ENCODE data around the gene ABCC1.

The ABCC1 gene

DNA sequence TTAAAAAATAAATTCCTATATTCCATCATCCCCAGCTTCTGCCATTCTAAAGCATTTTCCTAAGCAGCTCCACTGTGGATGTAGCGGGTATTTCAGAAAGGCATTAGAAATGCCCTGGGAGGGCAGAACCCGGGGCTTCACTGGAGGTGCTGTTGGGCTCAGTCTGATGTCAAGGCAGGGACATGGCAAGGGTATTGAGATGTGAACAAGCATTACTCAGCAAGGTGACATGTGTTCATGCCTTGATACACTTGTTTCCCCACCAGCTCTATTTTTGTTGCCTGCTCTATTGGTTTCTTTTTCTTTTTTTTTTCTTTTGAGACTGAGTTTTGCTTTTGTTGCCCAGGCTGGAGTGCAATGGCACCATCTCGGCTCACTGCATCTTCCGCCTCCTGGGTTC, 35.7 kb downstream of the ABCC1 start:
- Mint-ChIP-seq H3K4me1 (ENCODE audit: low read depth) (peaks cover 38% of the 10 kb centered on the region), H3K4me3 (no peak overlapping the region), H3K9me3 (peaks cover 15% of the 10 kb centered on the region), H3K27me3 (no peaks in the 10 kb centered on the region), H3K36me3 (ENCODE audit: low read depth) (peaks cover 55% of the 10 kb centered on the region), H3K27ac (no peak overlapping the region)
- DNase-seq: no peak

DNA sequence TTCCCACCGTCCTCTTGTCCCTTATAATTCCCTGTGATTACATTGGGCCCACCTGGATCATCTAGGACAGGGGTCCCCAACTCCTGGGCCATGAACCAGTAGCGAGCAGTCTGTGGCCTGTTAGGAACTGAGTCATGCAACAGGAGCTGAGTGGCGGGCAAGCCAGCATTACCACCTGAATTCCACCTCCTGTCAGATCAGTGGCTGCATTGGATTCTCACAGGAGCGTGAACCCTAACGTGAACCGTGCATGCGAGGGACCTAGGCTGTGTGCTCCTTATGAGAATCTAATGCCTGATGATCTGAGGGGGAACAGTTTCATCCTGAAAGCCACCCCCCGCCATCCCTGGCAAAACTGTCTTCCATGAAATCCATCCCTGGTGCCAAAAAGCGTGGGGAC, 36.8 kb downstream of the ABCC1 start:
- peaks cover 41% of the 10 kb centered on the region for H3K4me1 Mint-ChIP-seq (ENCODE audit: low read depth)
- no peak overlapping the region for H3K4me3 Mint-ChIP-seq
- H3K27me3 Mint-ChIP-seq: no peaks in the 10 kb centered on the region
- peaks cover 9% of the 10 kb centered on the region for H3K9me3 Mint-ChIP-seq
- no peak for DNase-seq
- H3K27ac Mint-ChIP-seq: no peak overlapping the region
- H3K36me3 Mint-ChIP-seq (ENCODE audit: low read depth): peaks cover 53% of the 10 kb centered on the region

DNA sequence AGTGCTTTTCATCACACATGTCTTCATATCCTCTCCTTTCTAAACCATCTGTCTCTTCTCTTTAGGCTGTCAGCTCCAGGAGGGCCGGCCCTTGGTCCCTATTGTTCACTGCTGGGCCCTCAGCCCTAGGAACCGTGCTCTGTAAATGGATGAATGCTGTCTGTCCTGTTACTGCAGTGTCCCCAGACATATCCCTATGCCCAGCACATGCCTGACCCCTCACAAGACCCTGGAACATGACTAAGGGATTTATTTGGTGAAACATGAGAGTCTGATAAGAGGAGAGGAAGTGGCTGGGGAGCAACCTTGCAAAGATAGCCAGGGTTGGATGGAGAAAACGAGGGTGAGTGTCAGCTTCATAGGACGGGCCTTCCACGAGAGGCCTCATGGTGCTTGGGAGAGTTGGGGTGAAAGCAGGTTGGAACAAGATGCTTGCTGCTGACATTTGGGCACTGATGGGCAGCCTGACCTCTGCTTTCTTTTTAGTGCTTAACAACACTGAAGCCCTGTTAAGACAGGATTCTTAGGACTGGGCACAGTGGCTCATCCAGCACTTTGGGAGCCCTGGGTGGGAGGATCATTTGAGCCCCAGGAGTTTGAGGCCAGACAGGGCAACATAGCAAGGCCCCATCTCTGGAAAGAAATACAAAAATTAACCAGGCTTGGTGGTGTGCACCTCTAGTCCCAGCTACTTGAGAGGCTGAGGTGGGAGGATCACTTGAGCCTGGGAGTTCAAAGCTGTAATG, 39.0 kb downstream of the ABCC1 start:
- Mint-ChIP-seq H3K27me3 (no peaks in the 10 kb centered on the region), H3K4me1 (ENCODE audit: low read depth) (peaks cover 48% of the 10 kb centered on the region), H3K9me3 (no peaks in the 10 kb centered on the region), H3K36me3 (ENCODE audit: low read depth) (peaks cover 53% of the 10 kb centered on the region), H3K4me3 (no peak overlapping the region), H3K27ac (peak overlapping the region; percentile 66)
- DNase-seq: no peak

DNA sequence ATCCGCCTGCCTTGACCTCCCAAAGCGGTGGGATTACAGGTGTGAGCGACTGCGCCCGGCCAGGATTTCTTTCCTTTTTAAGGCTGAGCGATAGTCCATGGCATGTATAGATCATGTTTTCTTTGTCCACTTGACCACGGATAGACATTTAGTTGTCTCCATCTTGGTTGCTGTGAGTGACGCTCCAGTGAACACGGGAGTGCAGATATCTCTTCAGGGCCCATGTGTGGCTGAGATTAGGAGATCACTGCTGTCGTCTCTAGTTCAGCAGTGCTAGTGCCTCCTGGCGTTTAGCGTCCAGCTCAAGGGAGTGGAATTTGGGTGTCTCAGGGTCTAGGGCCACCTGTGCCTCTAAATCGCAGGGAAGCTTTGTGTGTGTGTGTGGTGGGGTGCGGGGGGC, 41.5 kb downstream of the ABCC1 start:
- DNase-seq: no peak
- no peaks in the 10 kb centered on the region for H3K9me3 Mint-ChIP-seq
- H3K4me1 Mint-ChIP-seq (ENCODE audit: low read depth): peaks cover 59% of the 10 kb centered on the region
- no peak overlapping the region for H3K27ac Mint-ChIP-seq
- peaks cover 63% of the 10 kb centered on the region for H3K36me3 Mint-ChIP-seq (ENCODE audit: low read depth)
- no peak overlapping the region for H3K4me3 Mint-ChIP-seq
- H3K27me3 Mint-ChIP-seq: no peaks in the 10 kb centered on the region

DNA sequence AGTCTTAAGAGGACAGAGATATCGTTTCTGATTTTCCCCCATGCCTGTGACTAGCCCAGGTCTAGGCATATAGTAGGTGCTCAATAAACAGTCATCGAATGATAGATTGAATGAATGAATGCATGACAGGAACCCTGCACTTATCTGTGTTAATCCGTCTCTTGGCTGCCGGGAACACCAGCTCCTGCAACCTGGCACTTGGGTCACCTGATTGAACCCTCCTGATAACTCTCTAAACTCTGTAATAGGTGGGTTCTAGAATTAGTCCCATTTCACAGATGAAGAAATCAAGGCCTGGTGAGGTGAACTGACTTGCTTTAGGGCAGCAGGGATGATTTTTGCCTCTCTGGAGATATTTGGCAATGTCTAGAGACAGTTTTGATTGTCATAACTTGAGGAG, 43.7 kb downstream of the ABCC1 start:
- H3K27ac Mint-ChIP-seq: peak overlapping the region; percentile 59
- H3K4me3 Mint-ChIP-seq: no peak overlapping the region
- no peak for DNase-seq
- H3K27me3 Mint-ChIP-seq: no peaks in the 10 kb centered on the region
- H3K9me3 Mint-ChIP-seq: no peaks in the 10 kb centered on the region
- H3K4me1 Mint-ChIP-seq (ENCODE audit: low read depth): peaks cover 59% of the 10 kb centered on the region
- peaks cover 67% of the 10 kb centered on the region for H3K36me3 Mint-ChIP-seq (ENCODE audit: low read depth)

DNA sequence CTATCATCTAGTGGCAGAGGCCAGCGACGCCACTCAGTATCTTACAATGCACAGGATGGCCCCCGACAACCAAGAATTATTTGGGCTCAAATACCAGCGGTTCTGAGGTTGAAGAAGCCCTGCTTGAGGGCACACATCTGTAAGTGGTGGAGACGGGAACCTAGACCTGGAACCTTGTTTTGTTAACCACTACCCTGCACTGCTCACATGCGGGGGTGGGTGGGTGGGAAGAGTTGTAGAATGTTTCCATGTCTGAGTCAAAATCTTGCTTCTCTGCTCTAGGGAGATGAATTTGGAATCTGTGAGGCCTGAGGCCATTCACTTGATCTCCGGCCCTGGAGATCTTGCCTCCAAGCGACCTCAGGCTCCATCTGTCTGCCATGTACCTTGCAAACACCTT, 44.1 kb downstream of the ABCC1 start:
- H3K4me1 Mint-ChIP-seq (ENCODE audit: low read depth): peaks cover 59% of the 10 kb centered on the region
- no peaks in the 10 kb centered on the region for H3K27me3 Mint-ChIP-seq
- no peaks in the 10 kb centered on the region for H3K9me3 Mint-ChIP-seq
- H3K36me3 Mint-ChIP-seq (ENCODE audit: low read depth): peaks cover 63% of the 10 kb centered on the region
- H3K4me3 Mint-ChIP-seq: no peak overlapping the region
- H3K27ac Mint-ChIP-seq: peak overlapping the region; percentile 59
- no peak for DNase-seq

DNA sequence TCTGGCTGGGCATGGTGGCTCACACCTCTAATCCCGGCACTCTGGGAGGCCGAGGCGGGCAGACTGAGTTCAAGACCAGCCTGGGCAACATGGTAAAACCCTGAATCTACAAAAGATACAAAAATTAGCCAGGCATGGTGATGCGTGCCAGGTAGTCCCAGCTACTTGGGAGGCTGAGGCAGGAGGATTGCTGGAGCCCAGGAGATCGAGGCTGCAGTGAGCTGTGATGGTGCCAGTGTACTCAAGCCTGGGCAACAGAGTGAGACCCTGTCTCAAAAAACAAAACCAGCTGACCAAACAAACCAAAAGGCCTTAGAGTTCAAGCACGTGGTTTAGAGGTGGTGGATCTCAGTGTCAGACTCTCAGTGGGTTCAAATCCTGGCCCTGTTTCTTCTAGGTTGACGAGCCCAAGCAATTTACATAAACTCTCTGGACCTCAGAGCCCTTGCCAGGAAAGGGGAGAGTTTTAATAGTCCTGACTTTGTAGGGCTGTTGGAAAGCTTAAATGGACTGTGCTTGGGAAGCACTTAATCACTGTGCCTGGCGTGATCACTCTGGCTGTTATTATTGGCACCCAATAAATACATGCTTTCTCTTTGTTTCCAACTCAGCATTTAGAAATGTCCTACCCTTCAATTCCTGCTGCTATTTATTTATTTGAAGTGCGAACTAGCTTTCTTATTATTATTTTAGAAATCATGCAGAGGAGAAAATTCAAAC, 44.7 kb downstream of the ABCC1 start:
- no peak for DNase-seq
- Mint-ChIP-seq H3K4me3 (no peak overlapping the region), H3K9me3 (no peaks in the 10 kb centered on the region), H3K27me3 (no peaks in the 10 kb centered on the region), H3K4me1 (ENCODE audit: low read depth) (peaks cover 57% of the 10 kb centered on the region), H3K27ac (peak overlapping the region; percentile 33), H3K36me3 (ENCODE audit: low read depth) (peaks cover 62% of the 10 kb centered on the region)

DNA sequence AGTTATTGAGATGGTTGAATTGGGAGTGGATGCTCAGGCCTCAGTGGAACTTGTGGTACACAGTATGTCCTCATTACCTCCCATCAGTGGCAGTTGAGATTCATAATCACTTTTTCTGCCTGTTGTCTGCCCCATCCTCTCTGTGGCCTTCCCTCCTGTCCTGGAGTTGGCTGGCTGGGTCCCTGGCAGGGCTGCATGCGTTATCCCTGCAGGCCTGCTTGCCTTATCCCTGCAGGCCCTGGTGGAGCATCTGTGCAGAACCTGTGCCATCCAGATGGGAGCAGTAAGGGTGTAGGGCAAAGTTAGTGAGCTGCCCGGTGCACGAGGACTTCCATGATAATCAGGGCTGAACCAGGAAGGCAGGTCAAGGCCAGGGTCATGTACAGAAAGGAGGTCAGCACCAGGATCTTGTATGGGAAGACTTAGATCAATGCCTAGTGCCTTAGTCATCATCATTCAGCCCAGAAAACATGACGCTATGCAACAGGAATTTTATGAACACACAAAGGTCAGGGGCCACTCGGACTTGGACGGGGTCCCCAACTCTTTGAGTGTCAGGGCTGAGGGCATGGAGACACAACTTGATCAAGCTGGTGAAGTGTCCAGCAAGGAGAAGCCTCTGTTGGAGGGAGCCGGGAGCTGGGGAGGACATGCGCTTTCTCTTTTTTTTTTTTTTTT, 47.2 kb downstream of the ABCC1 start:
- peaks cover 54% of the 10 kb centered on the region for H3K4me1 Mint-ChIP-seq (ENCODE audit: low read depth)
- DNase-seq: no peak
- no peak overlapping the region for H3K4me3 Mint-ChIP-seq
- H3K9me3 Mint-ChIP-seq: no peaks in the 10 kb centered on the region
- H3K27ac Mint-ChIP-seq: peak overlapping the region; percentile 52
- H3K36me3 Mint-ChIP-seq (ENCODE audit: low read depth): peaks cover 57% of the 10 kb centered on the region
- H3K27me3 Mint-ChIP-seq: no peaks in the 10 kb centered on the region

DNA sequence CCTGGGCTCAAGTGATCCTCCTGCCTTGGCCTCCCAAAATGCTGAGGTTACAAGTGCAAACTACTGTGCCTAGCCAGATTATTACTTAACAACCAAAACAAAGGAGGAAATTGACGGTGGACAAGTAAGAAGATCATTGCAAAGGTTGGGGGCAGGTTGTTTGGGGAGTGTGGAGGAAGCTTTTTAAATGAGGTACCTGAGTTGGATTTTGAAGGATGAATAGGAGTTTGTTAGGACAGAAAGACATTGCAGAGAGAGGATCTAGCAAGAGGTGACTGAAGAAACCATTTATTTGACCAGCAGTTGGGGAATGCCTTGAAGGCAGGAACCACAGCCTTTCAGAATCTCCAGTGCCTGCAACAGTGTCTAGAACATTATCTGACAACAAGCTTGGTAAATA, 51.3 kb downstream of the ABCC1 start:
- no peak for DNase-seq
- no peaks in the 10 kb centered on the region for H3K27me3 Mint-ChIP-seq
- H3K4me3 Mint-ChIP-seq: no peak overlapping the region
- peaks cover 3% of the 10 kb centered on the region for H3K9me3 Mint-ChIP-seq
- H3K27ac Mint-ChIP-seq: no peak overlapping the region
- H3K36me3 Mint-ChIP-seq (ENCODE audit: low read depth): peaks cover 34% of the 10 kb centered on the region
- H3K4me1 Mint-ChIP-seq (ENCODE audit: low read depth): peaks cover 34% of the 10 kb centered on the region

DNA sequence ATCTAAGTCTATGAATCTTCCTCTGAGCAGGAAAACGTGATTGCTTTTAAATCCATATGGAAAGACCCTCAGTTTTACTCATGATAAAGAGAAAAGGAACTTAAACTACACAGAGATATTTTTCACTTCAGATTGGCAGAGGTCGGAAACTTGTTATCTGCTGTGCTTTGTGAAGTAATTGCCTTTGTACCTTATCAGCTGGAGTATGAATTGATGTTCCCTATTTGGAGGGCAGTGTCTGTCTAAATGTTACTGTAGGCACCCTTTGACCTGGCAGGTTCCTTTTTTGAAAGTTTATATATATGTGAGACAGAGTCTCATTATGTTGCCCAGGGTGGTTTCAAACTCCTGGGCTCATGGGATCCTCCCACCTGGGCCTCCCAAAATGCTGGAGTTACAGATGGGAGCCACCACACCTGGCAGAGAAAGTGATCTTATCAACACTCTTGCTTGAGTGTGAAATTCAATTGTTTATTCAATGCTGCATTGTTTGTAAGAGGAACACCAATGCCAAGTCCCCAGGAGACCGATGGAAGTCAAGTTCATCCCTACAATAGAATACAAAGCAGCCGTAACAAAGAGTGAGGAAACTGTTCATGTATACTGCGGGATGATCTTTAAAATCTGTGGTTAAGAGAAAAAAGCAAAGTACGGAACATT, 52.3 kb downstream of the ABCC1 start:
- Mint-ChIP-seq H3K9me3 (peaks cover 3% of the 10 kb centered on the region), H3K36me3 (ENCODE audit: low read depth) (peaks cover 32% of the 10 kb centered on the region), H3K4me1 (ENCODE audit: low read depth) (peaks cover 35% of the 10 kb centered on the region), H3K27me3 (no peaks in the 10 kb centered on the region), H3K4me3 (no peak overlapping the region), H3K27ac (no peak overlapping the region)
- DNase-seq: no peak

DNA sequence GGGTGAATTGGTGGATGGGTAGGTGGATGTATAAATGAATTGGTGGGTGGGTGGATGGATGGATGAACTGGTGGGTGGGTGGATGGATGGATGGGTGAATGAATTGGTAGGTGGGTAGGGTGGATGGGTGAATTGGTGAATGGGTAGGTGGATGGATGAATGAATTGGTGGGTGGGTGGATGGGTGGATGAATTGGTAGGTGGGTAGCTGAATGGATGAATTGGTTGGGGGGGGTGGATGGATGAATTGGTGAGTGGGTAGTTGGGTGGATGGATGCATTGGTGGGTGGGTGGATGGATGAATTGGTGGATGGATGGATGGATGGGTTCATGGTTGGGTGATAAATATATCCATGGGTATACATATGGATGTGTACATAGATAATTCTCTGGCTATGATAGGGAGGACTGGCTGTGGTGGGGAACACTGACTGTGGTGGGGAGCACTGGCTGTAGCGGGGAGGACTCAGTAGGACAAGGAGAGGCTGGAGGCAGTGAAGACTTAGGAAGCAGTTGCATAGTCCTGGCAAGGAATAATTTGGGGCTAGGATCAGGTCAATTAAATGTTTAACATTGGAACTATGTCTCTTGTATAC, 54.4 kb downstream of the ABCC1 start:
- H3K27ac Mint-ChIP-seq: no peak overlapping the region
- no peak for DNase-seq
- peaks cover 3% of the 10 kb centered on the region for H3K9me3 Mint-ChIP-seq
- H3K4me1 Mint-ChIP-seq (ENCODE audit: low read depth): peaks cover 29% of the 10 kb centered on the region
- no peaks in the 10 kb centered on the region for H3K27me3 Mint-ChIP-seq
- no peak overlapping the region for H3K4me3 Mint-ChIP-seq
- H3K36me3 Mint-ChIP-seq (ENCODE audit: low read depth): peaks cover 44% of the 10 kb centered on the region

DNA sequence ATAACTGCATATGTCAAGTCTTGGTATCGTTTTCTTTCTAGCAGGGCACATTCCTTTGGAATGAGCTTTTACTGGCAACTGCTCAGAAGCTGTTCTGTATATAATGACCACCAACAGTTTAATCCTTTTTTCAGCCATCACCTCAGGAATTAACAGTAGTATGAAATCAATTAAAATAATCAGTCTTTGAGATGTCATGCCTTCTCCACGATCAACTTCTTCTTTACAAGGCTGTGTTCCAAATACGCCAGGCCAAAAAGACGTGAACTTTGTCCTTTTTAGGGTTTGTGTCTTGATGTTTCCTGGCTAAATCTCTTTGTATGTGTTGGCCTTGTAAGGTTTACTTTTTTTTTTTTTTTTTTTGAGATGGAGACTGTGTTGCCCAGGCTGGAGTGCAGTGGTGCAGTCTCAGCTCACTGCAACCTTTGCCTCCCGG, 54.9 kb downstream of the ABCC1 start:
- peaks cover 29% of the 10 kb centered on the region for H3K4me1 Mint-ChIP-seq (ENCODE audit: low read depth)
- no peak overlapping the region for H3K27ac Mint-ChIP-seq
- no peak overlapping the region for H3K4me3 Mint-ChIP-seq
- H3K36me3 Mint-ChIP-seq (ENCODE audit: low read depth): peaks cover 49% of the 10 kb centered on the region
- DNase-seq: no peak
- peaks cover 3% of the 10 kb centered on the region for H3K9me3 Mint-ChIP-seq
- H3K27me3 Mint-ChIP-seq: no peaks in the 10 kb centered on the region

DNA sequence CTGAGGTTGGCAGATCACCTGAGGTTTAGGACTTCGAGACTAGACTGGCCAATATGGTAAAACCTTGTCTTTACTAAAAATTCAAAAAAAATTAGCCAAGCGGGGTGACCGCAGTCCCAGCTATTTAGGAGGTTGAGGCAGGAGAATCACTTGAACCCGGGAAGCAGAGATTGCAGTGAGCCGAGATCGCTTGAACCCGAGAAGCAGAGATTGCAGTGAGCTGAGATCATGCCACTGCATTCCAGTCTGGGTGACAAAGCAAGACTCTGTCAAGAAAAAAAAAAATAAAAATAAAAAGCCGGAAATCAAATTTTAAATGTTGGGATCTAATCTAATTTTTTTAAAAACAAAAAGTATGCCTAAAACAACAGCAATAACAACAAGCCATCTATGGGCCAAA, 56.3 kb downstream of the ABCC1 start:
- H3K27me3 Mint-ChIP-seq: no peaks in the 10 kb centered on the region
- H3K4me3 Mint-ChIP-seq: no peak overlapping the region
- H3K36me3 Mint-ChIP-seq (ENCODE audit: low read depth): peaks cover 60% of the 10 kb centered on the region
- H3K4me1 Mint-ChIP-seq (ENCODE audit: low read depth): peaks cover 25% of the 10 kb centered on the region
- H3K27ac Mint-ChIP-seq: no peak overlapping the region
- H3K9me3 Mint-ChIP-seq: peaks cover 3% of the 10 kb centered on the region
- DNase-seq: no peak

DNA sequence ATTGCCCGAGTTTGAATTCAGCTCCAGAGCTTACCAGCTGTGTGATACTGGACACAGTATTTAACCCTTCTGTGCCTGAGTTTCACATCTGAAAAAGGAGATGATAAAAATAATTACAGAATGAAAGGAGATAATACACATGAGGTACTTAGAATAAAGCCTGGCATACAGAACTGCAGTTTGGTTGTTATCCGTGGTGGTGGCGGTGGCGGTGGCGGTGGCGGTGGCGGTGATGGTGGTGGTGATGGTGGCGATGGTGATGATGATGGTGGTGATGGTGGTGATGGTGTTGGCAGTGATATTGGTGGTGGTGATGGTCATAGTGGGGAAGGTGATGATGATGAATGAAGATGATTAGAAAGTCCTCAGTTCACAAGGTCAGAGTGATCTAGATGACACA, 57.2 kb downstream of the ABCC1 start:
- peaks cover 3% of the 10 kb centered on the region for H3K9me3 Mint-ChIP-seq
- H3K4me1 Mint-ChIP-seq (ENCODE audit: low read depth): peaks cover 20% of the 10 kb centered on the region
- DNase-seq: no peak
- peaks cover 61% of the 10 kb centered on the region for H3K36me3 Mint-ChIP-seq (ENCODE audit: low read depth)
- no peaks in the 10 kb centered on the region for H3K27me3 Mint-ChIP-seq
- peak overlapping the region; percentile 51 for H3K27ac Mint-ChIP-seq
- no peak overlapping the region for H3K4me3 Mint-ChIP-seq

All from activated T-cell treated with anti-CD3 and anti-CD28 coated beads, Interleukin-2, amount 50 U/mL, for 24 hours (primary cell).